PC-9 (cell line): ENCODE results near the gene ABHD3.

Experiments
- CTCF ChIP-seq: fragments of 200-600 bp; sonication (generic); conservative IDR thresholded peaks from 2 replicates; pipeline ENCODE4 v1.6.1; 2017; ENCODE audit warnings: mixed run types, antibody characterized with exemption, mild to moderate bottlenecking, moderate library complexity
- EZH2 ChIP-seq: fragments of 200-600 bp; sonication (generic); IDR thresholded peaks from 2 replicates; pipeline ENCODE4 v1.8.0; 2017; ENCODE audit warnings: antibody characterized with exemption, low read depth

- TF ChIP-seq CTCF (no peak), EZH2 (no peak)
Measured at GRCh38 chr18:21629089-21629832, 75.3 kb downstream of the ABHD3 start.
